Liver (tissue), 9 donors: ENCODE measurements around the gene KLHDC3. TPM values are rescaled to one million over a fixed set of nuclear protein-coding genes. Genes with fewer than 3 reads are reported as not detected.

Experiments
- DNase-seq: peaks from one replicate; pipeline ENCODE4 v3.0.0-alpha.2; 2017; ENCODE audit warnings: low spot score
- H3K27ac ChIP-seq, 2 donors: one replicate each; pipeline ENCODE4 v1.7.0; 2013; ENCODE audit warnings: inconsistent platforms in 2 of 2, low read length in 2 of 2, control low read depth in 1 of 2, low read depth in 1 of 2, mild to moderate bottlenecking in 1 of 2
- H3K27me3 ChIP-seq, 4 donors: one replicate each; pipeline versions ENCODE4 v1.6.1 to v1.7.0; 2013; ENCODE audit warnings: low read length in 3 of 4, inconsistent platforms in 1 of 4, mild to moderate bottlenecking in 1 of 4, moderate library complexity in 1 of 4; ENCODE audit not compliant: control insufficient read depth in 4 of 4, insufficient read depth in 4 of 4
- H3K36me3 ChIP-seq, 4 donors: one replicate each; pipeline versions ENCODE4 v1.6.1 to v1.7.0; 2013; ENCODE audit warnings: low read length in 3 of 4, mild to moderate bottlenecking in 3 of 4, low read depth in 1 of 4, moderate library complexity in 1 of 4; ENCODE audit not compliant: control insufficient read depth in 4 of 4, insufficient read depth in 3 of 4
- H3K4me1 ChIP-seq, 4 donors: one replicate each; pipeline versions ENCODE4 v1.6.1 to v1.7.0; 2013; ENCODE audit warnings: low read length in 3 of 4, mild to moderate bottlenecking in 3 of 4, moderate library complexity in 1 of 4; ENCODE audit not compliant: control insufficient read depth in 4 of 4, insufficient read depth in 4 of 4
- H3K4me3 ChIP-seq, 3 donors: one replicate each; pipeline versions ENCODE4 v1.6.1 to v1.7.0; 2013; ENCODE audit warnings: low read length in 3 of 3, control low read depth in 1 of 3, low read depth in 1 of 3, mild to moderate bottlenecking in 1 of 3
- H3K9ac ChIP-seq, 2 donors: one replicate each; pipeline ENCODE4 v1.7.0; 2013; ENCODE audit warnings: low read length in 2 of 2, mild to moderate bottlenecking in 2 of 2, moderate library complexity in 2 of 2, control low read depth in 1 of 2, low read depth in 1 of 2
- H3K9me3 ChIP-seq, 4 donors: one replicate each; pipeline versions ENCODE4 v1.6.1 to v1.7.0; 2013; ENCODE audit warnings: low read length in 3 of 4; ENCODE audit not compliant: control insufficient read depth in 4 of 4
- CTCF ChIP-seq: fragments of 150-350 bp; IDR thresholded peaks from 2 replicates; pipeline ENCODE4 v1.5.1; 2017; ENCODE audit warnings: improper control_type of control experiment, low read depth, low read length; ENCODE audit not compliant: missing input control
- EGR1 ChIP-seq, 2 donors: IDR thresholded peaks; 2 replicates each; pipeline ENCODE4 v1.6.1; 2016 to 2018; ENCODE audit warnings: antibody characterized with exemption in 2 of 2, low read depth in 2 of 2
- FOXA1 ChIP-seq: IDR thresholded peaks from 2 replicates; pipeline ENCODE4 v1.6.1; 2016; ENCODE audit warnings: antibody characterized with exemption
- FOXA2 ChIP-seq: IDR thresholded peaks from 2 replicates; pipeline ENCODE4 v1.6.1; 2016; ENCODE audit warnings: antibody characterized with exemption
- HNF4A ChIP-seq, 2 donors: conservative IDR thresholded peaks; 2 replicates each; pipeline ENCODE4 v1.6.1; 2016; ENCODE audit warnings: antibody characterized with exemption in 2 of 2, mild to moderate bottlenecking in 2 of 2
- HNF4G ChIP-seq: IDR thresholded peaks from 2 replicates; pipeline ENCODE4 v1.6.1; 2016; ENCODE audit warnings: antibody characterized with exemption
- JUND ChIP-seq, 2 donors: IDR thresholded peaks; 2 replicates each; pipeline ENCODE4 v1.6.1; 2016; ENCODE audit warnings: antibody characterized with exemption in 2 of 2
- NR2F2 ChIP-seq: IDR thresholded peaks from 2 replicates; pipeline ENCODE4 v1.6.1; 2016; ENCODE audit warnings: antibody characterized with exemption
- RAD21 ChIP-seq, 2 donors: IDR thresholded peaks; 2 replicates each; pipeline ENCODE4 v1.6.1; 2016; ENCODE audit warnings: antibody characterized with exemption in 2 of 2, mild to moderate bottlenecking in 2 of 2
- SP1 ChIP-seq: IDR thresholded peaks from 2 replicates; pipeline ENCODE4 v1.6.1; 2018; ENCODE audit warnings: antibody characterized with exemption, mild to moderate bottlenecking
- TAF1 ChIP-seq: conservative IDR thresholded peaks from 2 replicates; pipeline ENCODE4 v1.6.1; 2016; ENCODE audit warnings: antibody characterized with exemption, mild to moderate bottlenecking
- YY1 ChIP-seq: IDR thresholded peaks from 2 replicates; pipeline ENCODE4 v1.6.1; 2016; ENCODE audit warnings: antibody characterized with exemption, mild to moderate bottlenecking
- WGBS: extraction: QIAGEN DNeasy Blood & Tissue Kit; methylation state at CpG from one replicate; pipeline ENCODE4 v1.1.7; 2013; 5-methylcytosine and 5-hydroxymethylcytosine counted together
- polyA plus RNA-seq, 2 donors: library from polyadenylated mRNA; stranded (reverse) in 1 of 2; unstranded in 1 of 2; fragments of 200-250 nt in 1 of 2; fragments of >200 nt in 1 of 2; fragmentation: Nextera tagmentation in 1 of 2; extraction: Ambion mirVana in 1 of 2; gene quantifications; one replicate each; pipeline versions ENCODE4 v1.2.1 to v1.2.3, GENCODE V29; 2013 to 2015
- total RNA-seq, 2 donors: library from RNA; depleted of rRNA; stranded (reverse); fragments of >200 nt; gene quantifications; one replicate each; pipeline ENCODE4 v1.2.3, GENCODE V29; 2014
- TF ChIP-seq, protein P1 (sequence below): IDR thresholded peaks from 2 replicates; pipeline ENCODE4 v1.6.1; 2016; ENCODE audit warnings: antibody characterized with exemption
- TF ChIP-seq, protein P2 (sequence below): IDR thresholded peaks from 2 replicates; pipeline ENCODE4 v1.6.1; 2016; ENCODE audit warnings: antibody characterized with exemption
- TF ChIP-seq, protein P3 (sequence below): IDR thresholded peaks from 2 replicates; pipeline ENCODE4 v1.6.1; 2016; ENCODE audit warnings: antibody characterized with exemption
- TF ChIP-seq, protein P4 (sequence below): IDR thresholded peaks from 2 replicates; pipeline ENCODE4 v1.6.1; 2016; ENCODE audit warnings: antibody characterized with exemption, mild to moderate bottlenecking
- donor health status: healthy.
- donor health status: healthy.
- donor health status: healthy.
- donor health status: healthy.
- donor health status: healthy.

The KLHDC3 gene
- total and polyA plus RNA-seq, 4 donors = 30.9 to 66.5 (median 50.6) TPM

DNA sequence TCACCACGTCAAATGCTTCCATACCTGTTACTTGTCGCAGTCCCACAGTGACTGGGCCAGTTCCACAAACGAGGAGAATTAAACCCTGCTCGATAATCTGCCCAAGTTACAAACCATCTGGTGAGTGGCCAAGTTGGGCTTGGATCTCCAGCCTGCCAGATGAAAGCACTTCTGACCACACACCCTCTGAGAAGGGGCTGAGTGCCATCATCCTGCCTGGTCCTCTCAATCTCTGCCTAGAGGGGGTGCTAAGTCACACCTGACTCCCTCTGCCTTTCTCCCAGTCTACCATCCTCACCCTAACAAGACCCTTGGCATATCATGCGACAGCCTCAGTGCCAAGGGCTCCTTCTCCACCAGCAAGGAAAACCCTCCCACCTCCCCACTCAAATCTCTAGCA lies 23.1 kb downstream of the KLHDC3 start:
- Histone ChIP-seq H3K27me3 (no peaks in the 10 kb centered on the region), H3K27ac (no peak overlapping the region), H3K36me3 (peaks cover 0 to 52% (median 34%) of the 10 kb centered on the region in 4 donors), H3K4me1 (peaks cover 2 to 12% (median 8%) of the 10 kb centered on the region in 4 donors), H3K9ac (no peak overlapping the region), H3K9me3 (no peaks in the 10 kb centered on the region), H3K4me3 (no peak overlapping the region)
- 85% methylated on average over 5 of the region's 5 CpGs for WGBS
- DNase-seq = no peak
- TF ChIP-seq YY1 = no peak
- TF ChIP-seq HNF4A (conservative IDR thresholded peaks at IDR 0.05) = no peak
- TF ChIP-seq NR2F2 = no peak

DNA sequence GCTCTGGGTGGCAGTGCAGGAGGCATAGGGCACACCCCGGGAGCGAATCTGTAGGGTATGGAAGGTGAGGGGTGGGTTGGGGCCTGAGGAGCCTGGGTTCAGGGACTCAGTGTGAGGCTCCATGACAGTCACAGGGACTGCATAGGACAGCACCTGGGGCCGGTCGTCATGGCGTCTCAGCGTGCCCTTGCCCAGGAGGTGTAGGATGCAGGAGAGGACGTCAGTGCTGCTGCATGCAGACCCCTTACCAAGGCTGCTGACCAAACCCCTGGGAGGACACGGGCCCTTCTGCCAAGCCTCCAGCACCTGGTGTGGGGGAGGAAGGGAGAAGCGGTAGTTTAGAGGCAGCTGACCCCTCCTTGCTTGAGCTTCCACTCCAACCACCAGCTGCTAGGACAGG lies 23.7 kb downstream of the KLHDC3 start:
- no peaks in the 10 kb centered on the region for H3K9me3 ChIP-seq
- peaks cover 2 to 12% (median 8%) of the 10 kb centered on the region in 4 donors for H3K4me1 ChIP-seq
- WGBS = 96% methylated on average over 9 of the region's 9 CpGs
- no peaks in the 10 kb centered on the region for H3K27me3 ChIP-seq
- H3K4me3 ChIP-seq = no peak overlapping the region
- H3K36me3 ChIP-seq = peaks cover 0 to 52% (median 36%) of the 10 kb centered on the region in 4 donors
- DNase-seq = no peak
- H3K9ac ChIP-seq = no peak overlapping the region
- no peak overlapping the region for H3K27ac ChIP-seq
- TF ChIP-seq YY1 (no peak), EGR1 (IDR thresholded peaks at IDR 0.05; ENCODE audit: low read depth in 2 of 2) (no peak), CTCF (no peak), SP1 (no peak), FOXA2 (no peak), NR2F2 (no peak), JUND (IDR thresholded peaks at IDR 0.05) (no peak), HNF4G (no peak), FOXA1 (no peak)
- TF ChIP-seq, protein P1, sequence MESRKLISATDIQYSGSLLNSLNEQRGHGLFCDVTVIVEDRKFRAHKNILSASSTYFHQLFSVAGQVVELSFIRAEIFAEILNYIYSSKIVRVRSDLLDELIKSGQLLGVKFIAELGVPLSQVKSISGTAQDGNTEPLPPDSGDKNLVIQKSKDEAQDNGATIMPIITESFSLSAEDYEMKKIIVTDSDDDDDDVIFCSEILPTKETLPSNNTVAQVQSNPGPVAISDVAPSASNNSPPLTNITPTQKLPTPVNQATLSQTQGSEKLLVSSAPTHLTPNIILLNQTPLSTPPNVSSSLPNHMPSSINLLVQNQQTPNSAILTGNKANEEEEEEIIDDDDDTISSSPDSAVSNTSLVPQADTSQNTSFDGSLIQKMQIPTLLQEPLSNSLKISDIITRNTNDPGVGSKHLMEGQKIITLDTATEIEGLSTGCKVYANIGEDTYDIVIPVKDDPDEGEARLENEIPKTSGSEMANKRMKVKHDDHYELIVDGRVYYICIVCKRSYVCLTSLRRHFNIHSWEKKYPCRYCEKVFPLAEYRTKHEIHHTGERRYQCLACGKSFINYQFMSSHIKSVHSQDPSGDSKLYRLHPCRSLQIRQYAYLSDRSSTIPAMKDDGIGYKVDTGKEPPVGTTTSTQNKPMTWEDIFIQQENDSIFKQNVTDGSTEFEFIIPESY = no peak
- TF ChIP-seq, protein P2, sequence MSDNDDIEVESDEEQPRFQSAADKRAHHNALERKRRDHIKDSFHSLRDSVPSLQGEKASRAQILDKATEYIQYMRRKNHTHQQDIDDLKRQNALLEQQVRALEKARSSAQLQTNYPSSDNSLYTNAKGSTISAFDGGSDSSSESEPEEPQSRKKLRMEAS = no peak
- TF ChIP-seq, protein P3, sequence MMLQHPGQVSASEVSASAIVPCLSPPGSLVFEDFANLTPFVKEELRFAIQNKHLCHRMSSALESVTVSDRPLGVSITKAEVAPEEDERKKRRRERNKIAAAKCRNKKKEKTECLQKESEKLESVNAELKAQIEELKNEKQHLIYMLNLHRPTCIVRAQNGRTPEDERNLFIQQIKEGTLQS = no peak

DNA sequence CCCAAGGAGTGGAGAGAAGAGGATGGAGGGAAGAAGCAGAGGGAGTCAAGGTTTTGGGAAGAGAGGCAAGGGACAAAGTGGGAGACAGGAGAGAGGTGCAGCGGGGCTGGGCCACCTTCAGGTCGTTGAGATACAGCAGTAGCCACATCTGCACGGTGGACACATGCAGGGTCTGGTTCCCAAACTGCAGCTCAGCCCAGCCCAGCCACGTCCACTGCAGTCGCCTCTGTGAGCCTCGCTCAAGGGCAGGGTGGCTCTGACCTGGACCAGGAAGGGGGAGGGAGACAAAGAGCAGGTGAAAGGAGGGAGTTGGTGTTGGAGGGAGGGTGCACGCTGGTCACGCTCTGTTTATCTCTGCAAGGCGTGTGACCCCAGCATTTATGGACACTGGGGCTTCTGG lies 24.7 kb downstream of the KLHDC3 start:
- Histone ChIP-seq H3K4me3 (no peak overlapping the region), H3K9ac (no peak overlapping the region), H3K9me3 (no peaks in the 10 kb centered on the region), H3K36me3 (peaks cover 0 to 54% (median 35%) of the 10 kb centered on the region in 4 donors), H3K4me1 (peaks cover 2 to 12% (median 8%) of the 10 kb centered on the region in 4 donors), H3K27ac (no peak overlapping the region), H3K27me3 (no peaks in the 10 kb centered on the region)
- 89% methylated on average over 9 of the region's 9 CpGs for WGBS
- DNase-seq = no peak
- TF ChIP-seq, protein P2 = no peak
- no peak for TF ChIP-seq CTCF
- no peak for TF ChIP-seq TAF1
- TF ChIP-seq EGR1 (IDR thresholded peaks at IDR 0.05; ENCODE audit: low read depth in 2 of 2) = no peak
- TF ChIP-seq YY1 = no peak
- no peak for TF ChIP-seq FOXA2
- TF ChIP-seq NR2F2 = no peak
- TF ChIP-seq JUND (IDR thresholded peaks at IDR 0.05) = no peak
- no peak for TF ChIP-seq FOXA1
- TF ChIP-seq, protein P4, sequence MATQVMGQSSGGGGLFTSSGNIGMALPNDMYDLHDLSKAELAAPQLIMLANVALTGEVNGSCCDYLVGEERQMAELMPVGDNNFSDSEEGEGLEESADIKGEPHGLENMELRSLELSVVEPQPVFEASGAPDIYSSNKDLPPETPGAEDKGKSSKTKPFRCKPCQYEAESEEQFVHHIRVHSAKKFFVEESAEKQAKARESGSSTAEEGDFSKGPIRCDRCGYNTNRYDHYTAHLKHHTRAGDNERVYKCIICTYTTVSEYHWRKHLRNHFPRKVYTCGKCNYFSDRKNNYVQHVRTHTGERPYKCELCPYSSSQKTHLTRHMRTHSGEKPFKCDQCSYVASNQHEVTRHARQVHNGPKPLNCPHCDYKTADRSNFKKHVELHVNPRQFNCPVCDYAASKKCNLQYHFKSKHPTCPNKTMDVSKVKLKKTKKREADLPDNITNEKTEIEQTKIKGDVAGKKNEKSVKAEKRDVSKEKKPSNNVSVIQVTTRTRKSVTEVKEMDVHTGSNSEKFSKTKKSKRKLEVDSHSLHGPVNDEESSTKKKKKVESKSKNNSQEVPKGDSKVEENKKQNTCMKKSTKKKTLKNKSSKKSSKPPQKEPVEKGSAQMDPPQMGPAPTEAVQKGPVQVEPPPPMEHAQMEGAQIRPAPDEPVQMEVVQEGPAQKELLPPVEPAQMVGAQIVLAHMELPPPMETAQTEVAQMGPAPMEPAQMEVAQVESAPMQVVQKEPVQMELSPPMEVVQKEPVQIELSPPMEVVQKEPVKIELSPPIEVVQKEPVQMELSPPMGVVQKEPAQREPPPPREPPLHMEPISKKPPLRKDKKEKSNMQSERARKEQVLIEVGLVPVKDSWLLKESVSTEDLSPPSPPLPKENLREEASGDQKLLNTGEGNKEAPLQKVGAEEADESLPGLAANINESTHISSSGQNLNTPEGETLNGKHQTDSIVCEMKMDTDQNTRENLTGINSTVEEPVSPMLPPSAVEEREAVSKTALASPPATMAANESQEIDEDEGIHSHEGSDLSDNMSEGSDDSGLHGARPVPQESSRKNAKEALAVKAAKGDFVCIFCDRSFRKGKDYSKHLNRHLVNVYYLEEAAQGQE = no peak
- no peak for TF ChIP-seq RAD21 (IDR thresholded peaks at IDR 0.05)
- TF ChIP-seq HNF4A (conservative IDR thresholded peaks at IDR 0.05) = no peak
- TF ChIP-seq, protein P3 = no peak
- TF ChIP-seq SP1 = no peak
